Measurements from ENCODE around the gene CEP128.

CEP128 gene

GRCh38 chr14:80658155-80658554 lies 283.4 kb downstream of the CEP128 start:
- DNase-seq = no peak

GRCh38 chr14:80653956-80654355 lies 287.6 kb downstream of the CEP128 start:
- no peak for DNase-seq

GRCh38 chr14:80645667-80646413 lies 295.7 kb downstream of the CEP128 start:
- DNase-seq = no peak

- DNase-seq = no peak
Measured at GRCh38 chr14:80644826-80645225, 296.7 kb downstream of the CEP128 start.

GRCh38 chr14:80638620-80639515 lies 302.7 kb downstream of the CEP128 start:
- DNase-seq = no peak

GRCh38 chr14:80637756-80638619 lies 303.6 kb downstream of the CEP128 start:
- DNase-seq = no peak

GRCh38 chr14:80636071-80636470 lies 305.5 kb downstream of the CEP128 start:
- DNase-seq = no peak

- no peak for DNase-seq
Measured at GRCh38 chr14:80634106-80634758, 307.3 kb downstream of the CEP128 start.

GRCh38 chr14:80629606-80630005 lies 311.9 kb downstream of the CEP128 start:
- DNase-seq = no peak

GRCh38 chr14:80628547-80628946 lies 313.0 kb downstream of the CEP128 start:
- no peak for DNase-seq

- no peak for DNase-seq
Measured at GRCh38 chr14:80627745-80628144, 313.8 kb downstream of the CEP128 start.

GRCh38 chr14:80624581-80624980 lies 317.0 kb downstream of the CEP128 start:
- no peak for DNase-seq

- no peak for DNase-seq
Measured at GRCh38 chr14:80621701-80622100, 319.8 kb downstream of the CEP128 start.

GRCh38 chr14:80620434-80620833 lies 321.1 kb downstream of the CEP128 start:
- no peak for DNase-seq

GRCh38 chr14:80618751-80619329 lies 322.7 kb downstream of the CEP128 start:
- DNase-seq = no peak

GRCh38 chr14:80615831-80616230 lies 325.7 kb downstream of the CEP128 start:
- DNase-seq = no peak

- no peak for DNase-seq
Measured at GRCh38 chr14:80609055-80609454, 332.5 kb downstream of the CEP128 start.

- DNase-seq = no peak
Measured at GRCh38 chr14:80608563-80608962, 333.0 kb downstream of the CEP128 start.

- DNase-seq = no peak
Measured at GRCh38 chr14:80607430-80608190, 333.9 kb downstream of the CEP128 start.

GRCh38 chr14:80606347-80606772 lies 335.2 kb downstream of the CEP128 start:
- DNase-seq = no peak

GRCh38 chr14:80605536-80605935 lies 336.0 kb downstream of the CEP128 start:
- no peak for DNase-seq
